HEK293 (cell line): ENCODE data around the gene FXYD5.

Source experiments
- FEZF1 ChIP-seq: fragments of 450-650 bp; formaldehyde crosslinking; IDR thresholded peaks from 2 replicates; pipeline ENCODE4 v1.5.1; 2016; ENCODE audit warnings: missing biosample characterization, missing genetic modification characterization
- GFI1B ChIP-seq: fragments of 450-650 bp; formaldehyde crosslinking; IDR thresholded peaks from 2 replicates; pipeline ENCODE4 v1.5.1; 2016; ENCODE audit warnings: missing biosample characterization, missing genetic modification characterization
- GLIS2 ChIP-seq: fragments of 450-650 bp; formaldehyde crosslinking; IDR thresholded peaks from 2 replicates; pipeline ENCODE4 v1.5.1; 2016; ENCODE audit warnings: missing biosample characterization, missing genetic modification characterization
- KLF1 ChIP-seq: fragments of 450-650 bp; formaldehyde crosslinking; IDR thresholded peaks from 2 replicates; pipeline ENCODE4 v1.5.1; 2016; ENCODE audit warnings: missing biosample characterization, missing genetic modification characterization
- OSR2 ChIP-seq: fragments of 450-650 bp; formaldehyde crosslinking; IDR thresholded peaks from 2 replicates; pipeline ENCODE4 v1.5.1; 2016; ENCODE audit warnings: missing biosample characterization, missing genetic modification characterization
- PRDM2 ChIP-seq: fragments of 450-650 bp; formaldehyde crosslinking; IDR thresholded peaks from 2 replicates; pipeline ENCODE4 v1.5.1; 2016; ENCODE audit warnings: missing biosample characterization, missing genetic modification characterization, borderline replicate concordance
- SCRT1 ChIP-seq: fragments of 450-650 bp; formaldehyde crosslinking; IDR thresholded peaks from 2 replicates; pipeline ENCODE4 v1.5.1; 2016; ENCODE audit warnings: missing biosample characterization, missing genetic modification characterization, borderline replicate concordance
- TCF7L2 ChIP-seq: IDR thresholded peaks from 2 replicates; pipeline ENCODE4 v1.6.1; 2011; ENCODE audit warnings: low read depth, mild to moderate bottlenecking, inconsistent platforms, low read length, moderate library complexity, borderline replicate concordance
- ZBTB1 ChIP-seq: fragments of 450-650 bp; formaldehyde crosslinking; IDR thresholded peaks from 2 replicates; pipeline ENCODE4 v1.5.1; 2016; ENCODE audit warnings: missing biosample characterization, missing genetic modification characterization
- ZBTB8A ChIP-seq: fragments of 450-650 bp; formaldehyde crosslinking; IDR thresholded peaks from 2 replicates; pipeline ENCODE4 v1.5.1; 2016; ENCODE audit warnings: missing biosample characterization, missing genetic modification characterization
- ZFHX2 ChIP-seq: fragments of 450-650 bp; formaldehyde crosslinking; conservative IDR thresholded peaks from 2 replicates; pipeline ENCODE4 v1.5.1; 2016; ENCODE audit warnings: missing biosample characterization, missing genetic modification characterization
- ZFP3 ChIP-seq: fragments of 450-650 bp; formaldehyde crosslinking; IDR thresholded peaks from 2 replicates; pipeline ENCODE4 v1.5.1; 2016; ENCODE audit warnings: low read depth, missing biosample characterization, missing genetic modification characterization
- ZNF140 ChIP-seq: fragments of 450-650 bp; formaldehyde crosslinking; IDR thresholded peaks from 2 replicates; pipeline ENCODE4 v1.5.1; 2016; ENCODE audit warnings: missing biosample characterization, missing genetic modification characterization
- ZNF19 ChIP-seq: fragments of 450-650 bp; formaldehyde crosslinking; IDR thresholded peaks from 2 replicates; pipeline ENCODE4; 2016; ENCODE audit warnings: missing biosample characterization, missing genetic modification characterization, low read depth
- ZNF2 ChIP-seq: fragments of 450-650 bp; formaldehyde crosslinking; IDR thresholded peaks from 2 replicates; pipeline ENCODE4 v1.5.1; 2016; ENCODE audit warnings: missing biosample characterization, missing genetic modification characterization
- ZNF335 ChIP-seq: fragments of 450-650 bp; formaldehyde crosslinking; conservative IDR thresholded peaks from 2 replicates; pipeline ENCODE4 v1.5.1; 2016; ENCODE audit warnings: missing biosample characterization, missing genetic modification characterization
- ZNF423 ChIP-seq: fragments of 450-650 bp; formaldehyde crosslinking; IDR thresholded peaks from 2 replicates; pipeline ENCODE4 v1.5.1; 2016; ENCODE audit warnings: missing biosample characterization, missing genetic modification characterization
- ZNF473 ChIP-seq: fragments of 450-650 bp; formaldehyde crosslinking; IDR thresholded peaks from 2 replicates; pipeline ENCODE4 v1.5.1; 2017; ENCODE audit warnings: missing biosample characterization, missing genetic modification characterization
- ZNF521 ChIP-seq: fragments of 450-650 bp; formaldehyde crosslinking; IDR thresholded peaks from 2 replicates; pipeline ENCODE4 v1.5.1; 2017; ENCODE audit warnings: missing biosample characterization, mild to moderate bottlenecking, missing genetic modification characterization
- ZNF555 ChIP-seq: fragments of 450-650 bp; formaldehyde crosslinking; conservative IDR thresholded peaks from 2 replicates; pipeline ENCODE4 v1.5.1; 2017; ENCODE audit warnings: missing biosample characterization, mild to moderate bottlenecking, missing genetic modification characterization, inconsistent platforms
- ZNF624 ChIP-seq: fragments of 450-650 bp; formaldehyde crosslinking; IDR thresholded peaks from 2 replicates; pipeline ENCODE4 v1.5.1; 2017; ENCODE audit warnings: missing biosample characterization, missing genetic modification characterization
- ZNF776 ChIP-seq: fragments of 450-650 bp; formaldehyde crosslinking; IDR thresholded peaks from 2 replicates; pipeline ENCODE4 v1.5.0; 2017; ENCODE audit warnings: missing biosample characterization, missing genetic modification characterization, borderline replicate concordance
- ZNF785 ChIP-seq: fragments of 450-650 bp; formaldehyde crosslinking; IDR thresholded peaks from 2 replicates; pipeline ENCODE4 v1.5.1; 2016; ENCODE audit warnings: missing biosample characterization, missing genetic modification characterization
- ZNF791 ChIP-seq: fragments of 450-650 bp; formaldehyde crosslinking; IDR thresholded peaks from 2 replicates; pipeline ENCODE4 v1.5.1; 2016; ENCODE audit warnings: missing biosample characterization, missing genetic modification characterization
- TF ChIP-seq, protein P1 (sequence below): fragments of 450-650 bp; formaldehyde crosslinking; IDR thresholded peaks from 2 replicates; pipeline ENCODE4 v1.5.1; 2017; ENCODE audit warnings: missing biosample characterization, missing genetic modification characterization
- TF ChIP-seq, protein P2 (sequence below): IDR thresholded peaks from 2 replicates; pipeline ENCODE4 v1.6.1; 2011; ENCODE audit warnings: mild to moderate bottlenecking, low read depth, low read length, borderline replicate concordance
- TF ChIP-seq, protein P3 (sequence below): fragments of 450-650 bp; formaldehyde crosslinking; IDR thresholded peaks from 2 replicates; pipeline ENCODE4 v1.5.1; 2016; ENCODE audit warnings: missing biosample characterization, missing genetic modification characterization
- TF ChIP-seq, protein P4 (sequence below): fragments of 450-650 bp; formaldehyde crosslinking; IDR thresholded peaks from 2 replicates; pipeline ENCODE4 v1.5.1; 2016; ENCODE audit warnings: missing biosample characterization, missing genetic modification characterization

Gene FXYD5

DNA sequence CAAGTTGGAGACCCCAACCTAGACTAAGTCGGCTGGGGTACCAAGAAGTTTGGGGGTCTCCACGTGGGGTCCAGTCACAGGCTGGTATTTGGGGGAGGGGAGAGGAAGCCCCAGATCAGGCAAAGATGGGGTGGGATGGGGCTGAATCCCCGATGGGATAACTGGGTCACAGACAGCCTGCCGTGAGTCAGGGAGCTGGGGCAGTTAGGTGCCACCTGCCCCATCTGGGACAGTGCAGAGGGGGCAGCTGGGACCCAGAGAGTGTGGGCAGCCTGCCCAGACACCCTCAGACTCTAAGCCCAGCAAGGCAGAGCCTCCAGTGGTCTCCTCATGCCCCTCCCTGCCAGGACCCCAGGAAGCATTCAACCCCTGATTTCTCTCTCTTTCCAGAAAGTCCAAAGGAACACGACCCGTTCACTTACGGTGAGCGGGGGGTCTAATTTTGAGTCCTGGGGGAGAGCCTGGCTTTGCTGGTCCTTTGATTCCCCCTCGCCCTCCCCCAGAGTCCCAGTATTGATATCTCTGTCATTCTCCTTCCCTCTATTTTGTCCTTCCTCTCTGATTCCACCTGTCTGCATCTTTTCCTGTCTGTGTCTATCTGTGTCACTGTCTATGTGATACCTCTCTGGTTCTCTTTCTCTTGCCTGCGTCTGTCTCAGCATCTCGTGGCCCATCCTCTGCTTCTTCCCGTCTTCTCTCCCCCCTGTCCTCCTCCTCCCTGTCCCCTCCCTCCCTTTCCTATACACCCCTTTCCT is 14.2 kb upstream of the FXYD5 start (continued):
- TF ChIP-seq, protein P1, sequence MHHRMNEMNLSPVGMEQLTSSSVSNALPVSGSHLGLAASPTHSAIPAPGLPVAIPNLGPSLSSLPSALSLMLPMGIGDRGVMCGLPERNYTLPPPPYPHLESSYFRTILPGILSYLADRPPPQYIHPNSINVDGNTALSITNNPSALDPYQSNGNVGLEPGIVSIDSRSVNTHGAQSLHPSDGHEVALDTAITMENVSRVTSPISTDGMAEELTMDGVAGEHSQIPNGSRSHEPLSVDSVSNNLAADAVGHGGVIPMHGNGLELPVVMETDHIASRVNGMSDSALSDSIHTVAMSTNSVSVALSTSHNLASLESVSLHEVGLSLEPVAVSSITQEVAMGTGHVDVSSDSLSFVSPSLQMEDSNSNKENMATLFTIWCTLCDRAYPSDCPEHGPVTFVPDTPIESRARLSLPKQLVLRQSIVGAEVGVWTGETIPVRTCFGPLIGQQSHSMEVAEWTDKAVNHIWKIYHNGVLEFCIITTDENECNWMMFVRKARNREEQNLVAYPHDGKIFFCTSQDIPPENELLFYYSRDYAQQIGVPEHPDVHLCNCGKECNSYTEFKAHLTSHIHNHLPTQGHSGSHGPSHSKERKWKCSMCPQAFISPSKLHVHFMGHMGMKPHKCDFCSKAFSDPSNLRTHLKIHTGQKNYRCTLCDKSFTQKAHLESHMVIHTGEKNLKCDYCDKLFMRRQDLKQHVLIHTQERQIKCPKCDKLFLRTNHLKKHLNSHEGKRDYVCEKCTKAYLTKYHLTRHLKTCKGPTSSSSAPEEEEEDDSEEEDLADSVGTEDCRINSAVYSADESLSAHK (tag by site-specific recombination): no peak
- TF ChIP-seq ZBTB8A (tag by site-specific recombination) (no peak), ZNF555 (tag by site-specific recombination) (no peak), GFI1B (tag by site-specific recombination) (no peak), GLIS2 (tag by site-specific recombination) (no peak; the same call in 1 of the 2 replicates), ZNF521 (tag by site-specific recombination) (no peak), ZBTB1 (tag by site-specific recombination) (0 out of 2 replicates have a peak, but pooled peaks have one; percentile 58), SCRT1 (tag by site-specific recombination) (no peak), ZFP3 (tag by site-specific recombination) (no peak), ZFHX2 (tag by site-specific recombination) (no peak), ZNF473 (tag by site-specific recombination) (peak; percentile 95; the same call in 1 of the 2 replicates), TCF7L2 (no peak), ZNF423 (tag by site-specific recombination) (no peak), ZNF624 (tag by site-specific recombination) (no peak), ZNF785 (peak; percentile 70; the same call in 1 of the 2 replicates), PRDM2 (tag by site-specific recombination) (peak; percentile 81; the same call in 1 of the 2 replicates), KLF1 (no peak), ZNF19 (tag by site-specific recombination) (no peak), ZNF335 (tag by site-specific recombination) (no peak), OSR2 (tag by site-specific recombination) (no peak), FEZF1 (tag by site-specific recombination) (no peak), ZNF791 (peak; percentile 85; the same call in 1 of the 2 replicates), ZNF776 (tag by site-specific recombination) (peak; percentile 24; the same call in 1 of the 2 replicates), ZNF2 (tag by site-specific recombination) (0 out of 2 replicates have a peak, but pooled peaks have one; percentile 24), ZNF140 (no peak)
- TF ChIP-seq, protein P2, sequence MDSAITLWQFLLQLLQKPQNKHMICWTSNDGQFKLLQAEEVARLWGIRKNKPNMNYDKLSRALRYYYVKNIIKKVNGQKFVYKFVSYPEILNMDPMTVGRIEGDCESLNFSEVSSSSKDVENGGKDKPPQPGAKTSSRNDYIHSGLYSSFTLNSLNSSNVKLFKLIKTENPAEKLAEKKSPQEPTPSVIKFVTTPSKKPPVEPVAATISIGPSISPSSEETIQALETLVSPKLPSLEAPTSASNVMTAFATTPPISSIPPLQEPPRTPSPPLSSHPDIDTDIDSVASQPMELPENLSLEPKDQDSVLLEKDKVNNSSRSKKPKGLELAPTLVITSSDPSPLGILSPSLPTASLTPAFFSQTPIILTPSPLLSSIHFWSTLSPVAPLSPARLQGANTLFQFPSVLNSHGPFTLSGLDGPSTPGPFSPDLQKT: no peak
- TF ChIP-seq, protein P3, sequence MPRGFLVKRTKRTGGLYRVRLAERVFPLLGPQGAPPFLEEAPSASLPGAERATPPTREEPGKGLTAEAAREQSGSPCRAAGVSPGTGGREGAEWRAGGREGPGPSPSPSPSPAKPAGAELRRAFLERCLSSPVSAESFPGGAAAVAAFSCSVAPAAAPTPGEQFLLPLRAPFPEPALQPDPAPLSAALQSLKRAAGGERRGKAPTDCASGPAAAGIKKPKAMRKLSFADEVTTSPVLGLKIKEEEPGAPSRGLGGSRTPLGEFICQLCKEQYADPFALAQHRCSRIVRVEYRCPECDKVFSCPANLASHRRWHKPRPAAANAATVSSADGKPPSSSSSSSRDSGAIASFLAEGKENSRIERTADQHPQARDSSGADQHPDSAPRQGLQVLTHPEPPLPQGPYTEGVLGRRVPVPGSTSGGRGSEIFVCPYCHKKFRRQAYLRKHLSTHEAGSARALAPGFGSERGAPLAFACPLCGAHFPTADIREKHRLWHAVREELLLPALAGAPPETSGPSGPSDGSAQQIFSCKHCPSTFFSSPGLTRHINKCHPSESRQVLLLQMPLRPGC (tag by site-specific recombination): no peak
- TF ChIP-seq, protein P4, sequence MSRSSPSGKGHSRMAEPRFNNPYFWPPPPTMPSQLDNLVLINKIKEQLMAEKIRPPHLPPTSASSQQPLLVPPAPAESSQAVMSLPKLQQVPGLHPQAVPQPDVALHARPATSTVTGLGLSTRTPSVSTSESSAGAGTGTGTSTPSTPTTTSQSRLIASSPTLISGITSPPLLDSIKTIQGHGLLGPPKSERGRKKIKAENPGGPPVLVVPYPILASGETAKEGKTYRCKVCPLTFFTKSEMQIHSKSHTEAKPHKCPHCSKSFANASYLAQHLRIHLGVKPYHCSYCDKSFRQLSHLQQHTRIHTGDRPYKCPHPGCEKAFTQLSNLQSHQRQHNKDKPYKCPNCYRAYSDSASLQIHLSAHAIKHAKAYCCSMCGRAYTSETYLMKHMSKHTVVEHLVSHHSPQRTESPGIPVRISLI: no peak
